ENCODE data around the gene SMIM38.

DNA sequence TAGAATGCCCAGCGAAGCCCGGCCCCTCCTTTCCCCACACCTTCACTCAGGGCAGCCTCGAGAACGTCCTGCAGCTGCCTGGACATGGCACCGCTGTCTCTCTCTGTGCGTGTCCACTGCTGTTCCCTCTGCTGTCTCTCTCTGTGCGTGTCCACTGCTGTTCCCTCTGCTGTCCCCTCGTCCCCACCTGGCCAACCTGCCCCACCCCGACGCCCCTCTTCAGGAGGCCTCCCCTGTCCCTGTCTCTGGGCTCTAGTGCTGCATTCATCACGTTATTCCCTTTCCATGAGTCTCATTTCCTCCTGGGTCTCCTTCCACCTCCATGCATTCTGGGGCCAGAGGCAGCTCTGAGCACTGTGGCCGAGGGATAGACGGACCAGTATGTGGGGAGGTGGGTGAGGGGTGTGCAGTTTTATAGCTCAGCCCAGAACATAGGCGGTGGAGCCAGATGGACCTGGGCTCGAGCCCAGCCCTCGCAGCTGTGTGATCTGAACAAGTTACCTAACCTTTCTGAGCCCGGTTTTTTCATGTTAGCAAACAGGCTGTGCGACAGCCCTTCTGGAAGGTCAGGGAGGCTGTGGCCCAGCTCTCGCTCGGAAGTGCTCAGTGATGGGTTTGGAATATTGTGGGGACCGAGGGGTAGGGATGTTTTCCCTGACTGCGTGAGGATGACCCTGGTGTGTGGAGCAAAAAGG, 41.9 kb upstream of the SMIM38 start:
- TF ChIP-seq, protein P1, sequence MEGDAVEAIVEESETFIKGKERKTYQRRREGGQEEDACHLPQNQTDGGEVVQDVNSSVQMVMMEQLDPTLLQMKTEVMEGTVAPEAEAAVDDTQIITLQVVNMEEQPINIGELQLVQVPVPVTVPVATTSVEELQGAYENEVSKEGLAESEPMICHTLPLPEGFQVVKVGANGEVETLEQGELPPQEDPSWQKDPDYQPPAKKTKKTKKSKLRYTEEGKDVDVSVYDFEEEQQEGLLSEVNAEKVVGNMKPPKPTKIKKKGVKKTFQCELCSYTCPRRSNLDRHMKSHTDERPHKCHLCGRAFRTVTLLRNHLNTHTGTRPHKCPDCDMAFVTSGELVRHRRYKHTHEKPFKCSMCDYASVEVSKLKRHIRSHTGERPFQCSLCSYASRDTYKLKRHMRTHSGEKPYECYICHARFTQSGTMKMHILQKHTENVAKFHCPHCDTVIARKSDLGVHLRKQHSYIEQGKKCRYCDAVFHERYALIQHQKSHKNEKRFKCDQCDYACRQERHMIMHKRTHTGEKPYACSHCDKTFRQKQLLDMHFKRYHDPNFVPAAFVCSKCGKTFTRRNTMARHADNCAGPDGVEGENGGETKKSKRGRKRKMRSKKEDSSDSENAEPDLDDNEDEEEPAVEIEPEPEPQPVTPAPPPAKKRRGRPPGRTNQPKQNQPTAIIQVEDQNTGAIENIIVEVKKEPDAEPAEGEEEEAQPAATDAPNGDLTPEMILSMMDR (IDR thresholded peaks at IDR 0.05; ENCODE audit: insufficient read depth, low read depth, low read length): no peak
- TF ChIP-seq EZH2 (IDR thresholded peaks at IDR 0.05; ENCODE audit: insufficient read depth, low read length): no peak
